ENCODE data around the gene RPL12. TPM values are rescaled to one million over a fixed set of nuclear protein-coding genes. Genes with fewer than 3 reads are reported as not detected.

RPL12 gene
- total RNA-seq, 3 donors from 2014 or later = 726 to 998 (median 926) TPM

GRCh38 chr9:127423476-127423933 lies 27.7 kb downstream of the RPL12 start:
- Histone ChIP-seq H3K36me3 (ENCODE audit: low read depth) (no peaks in the 10 kb centered on the region), H3K4me1 (ENCODE audit: low read depth) (peaks cover 23% of the 10 kb centered on the region), H3K9me3 (no peaks in the 10 kb centered on the region), H3K4me3 (peak overlapping the region; percentile 58)
- ATAC-seq (peak; percentile 5), DNase-seq (no peak)
- no peak for TF ChIP-seq CTCF (IDR thresholded peaks at IDR 0.05)
- intact Hi-C loops (cut with DNase I, micrococcal nuclease) = no loop called here

GRCh38 chr9:127422787-127423186 lies 28.4 kb downstream of the RPL12 start:
- ATAC-seq (no peak), DNase-seq (no peak)
- no peak for TF ChIP-seq CTCF (IDR thresholded peaks at IDR 0.05)
- H3K36me3 ChIP-seq (ENCODE audit: low read depth) = no peaks in the 10 kb centered on the region
- no peak overlapping the region for H3K4me3 ChIP-seq
- intact Hi-C loops (cut with DNase I, micrococcal nuclease) = no loop called here
- peaks cover 23% of the 10 kb centered on the region for H3K4me1 ChIP-seq (ENCODE audit: low read depth)
- H3K9me3 ChIP-seq = no peaks in the 10 kb centered on the region

- Histone ChIP-seq H3K36me3 (ENCODE audit: low read depth) (no peaks in the 10 kb centered on the region), H3K4me3 (no peak overlapping the region), H3K4me1 (ENCODE audit: low read depth) (peaks cover 23% of the 10 kb centered on the region), H3K9me3 (no peaks in the 10 kb centered on the region)
- intact Hi-C loops (cut with DNase I, micrococcal nuclease) = no loop called here
- no peak for TF ChIP-seq CTCF (IDR thresholded peaks at IDR 0.05)
- DNase-seq (no peak), ATAC-seq (no peak)
Measured at GRCh38 chr9:127422133-127422782, 28.9 kb downstream of the RPL12 start.

GRCh38 chr9:127421057-127421456 lies 30.1 kb downstream of the RPL12 start:
- H3K4me3 ChIP-seq = no peak overlapping the region
- no peak for ATAC-seq
- no peaks in the 10 kb centered on the region for H3K36me3 ChIP-seq (ENCODE audit: low read depth)
- no peaks in the 10 kb centered on the region for H3K9me3 ChIP-seq
- intact Hi-C loops (cut with DNase I, micrococcal nuclease) = no loop called here
- peaks cover 23% of the 10 kb centered on the region for H3K4me1 ChIP-seq (ENCODE audit: low read depth)
- no peak for TF ChIP-seq CTCF (IDR thresholded peaks at IDR 0.05)
- no peak for DNase-seq

GRCh38 chr9:127419348-127419747 lies 31.9 kb downstream of the RPL12 start:
- no peak for ATAC-seq
- no peak for DNase-seq
- Histone ChIP-seq H3K4me3 (no peak overlapping the region), H3K36me3 (ENCODE audit: low read depth) (no peaks in the 10 kb centered on the region), H3K4me1 (ENCODE audit: low read depth) (peaks cover 13% of the 10 kb centered on the region), H3K9me3 (no peaks in the 10 kb centered on the region)
- intact Hi-C loops (cut with DNase I, micrococcal nuclease) = no loop called here
- no peak for TF ChIP-seq CTCF (IDR thresholded peaks at IDR 0.05)
